Skeletal muscle tissue (tissue), 4 donors: Measurements from ENCODE around the gene CASP9. TPM values are rescaled to one million over a fixed set of nuclear protein-coding genes. Genes with fewer than 3 reads are reported as not detected.
"Not testable (repeated sequence)": the region's sequence is repeated elsewhere in the genome, so short reads cannot be mapped to it uniquely, and the experiment has no call there.

Experiments used
- H3K27ac ChIP-seq: one replicate; pipeline ENCODE4 v1.7.0; 2013; ENCODE audit warnings: mild to moderate bottlenecking, low read depth, low read length, inconsistent platforms
- H3K27me3 ChIP-seq, 3 donors: one replicate each; pipeline ENCODE4 v1.7.0; 2013; ENCODE audit warnings: low read length in 3 of 3; ENCODE audit not compliant: control insufficient read depth in 3 of 3, insufficient read depth in 3 of 3
- H3K36me3 ChIP-seq, 3 donors: one replicate each; pipeline ENCODE4 v1.7.0; 2013; ENCODE audit warnings: low read length in 3 of 3; ENCODE audit not compliant: control insufficient read depth in 3 of 3, insufficient read depth in 3 of 3
- H3K4me1 ChIP-seq, 3 donors: one replicate each; pipeline ENCODE4 v1.7.0; 2013; ENCODE audit warnings: low read length in 3 of 3, mild to moderate bottlenecking in 3 of 3; ENCODE audit not compliant: control insufficient read depth in 3 of 3, insufficient read depth in 3 of 3
- H3K4me3 ChIP-seq, 3 donors: one replicate each; pipeline ENCODE4 v1.7.0; 2013; ENCODE audit warnings: low read length in 3 of 3
- H3K9ac ChIP-seq, 3 donors: one replicate each; pipeline ENCODE4 v1.7.0; 2013; ENCODE audit warnings: low read length in 3 of 3, mild to moderate bottlenecking in 3 of 3, moderate library complexity in 2 of 3, low read depth in 1 of 3
- H3K9me3 ChIP-seq, 3 donors: one replicate each; pipeline ENCODE4 v1.7.0; 2013; ENCODE audit warnings: low read length in 3 of 3; ENCODE audit not compliant: control insufficient read depth in 3 of 3
- total RNA-seq: library from RNA; depleted of rRNA; stranded (reverse); fragments of >200 nt; gene quantifications from one replicate; pipeline ENCODE4 v1.2.3, GENCODE V29; 2014
- donor health status: Osteomylitis.

Gene CASP9
- total RNA-seq, 1 donor from 2014 or later: 9.9 TPM

- no peak overlapping the region for H3K9ac ChIP-seq
- H3K9me3 ChIP-seq: no peaks in the 10 kb centered on the region
- no peaks in the 10 kb centered on the region for H3K36me3 ChIP-seq
- no peak overlapping the region for H3K4me3 ChIP-seq
- H3K4me1 ChIP-seq: no peaks in the 10 kb centered on the region
- no peaks in the 10 kb centered on the region for H3K27me3 ChIP-seq
- no peak overlapping the region for H3K27ac ChIP-seq
Measured at GRCh38 chr1:15459771-15460707, 64.0 kb downstream of the CASP9 start.

GRCh38 chr1:15458388-15458787, 65.6 kb downstream of the CASP9 start:
- H3K4me1 ChIP-seq, H3K4me3 ChIP-seq, H3K36me3 ChIP-seq, H3K9me3 ChIP-seq, H3K27ac ChIP-seq, H3K27me3 ChIP-seq, H3K9ac ChIP-seq: not testable (repeated sequence)

- no peaks in the 10 kb centered on the region for H3K9me3 ChIP-seq
- H3K27ac ChIP-seq: no peak overlapping the region
- no peaks in the 10 kb centered on the region for H3K36me3 ChIP-seq
- H3K9ac ChIP-seq: no peak overlapping the region
- no peaks in the 10 kb centered on the region for H3K27me3 ChIP-seq
- H3K4me3 ChIP-seq: no peak overlapping the region
- no peaks in the 10 kb centered on the region for H3K4me1 ChIP-seq
Measured at GRCh38 chr1:15457585-15457984, 66.4 kb downstream of the CASP9 start.

- Histone ChIP-seq H3K9ac (no peak within 1 kb of the TSS), H3K4me1 (no peaks in the 10 kb centered on the region), H3K36me3 (no peaks in the 10 kb centered on the region), H3K27ac (no peak within 1 kb of the TSS), H3K27me3 (no peaks in the 10 kb centered on the region), H3K9me3 (no peaks in the 10 kb centered on the region), H3K4me3 (no peak within 1 kb of the TSS)
Measured at GRCh38 chr1:15456313-15456954, 67.6 kb downstream of the CASP9 start, which contains the start of gene CELA2A. CELA2A (plus strand) TSS chr1:15456732; CDS start chr1:15456754, 22 bp downstream.

- Histone ChIP-seq H3K27ac (no peak overlapping the region), H3K9ac (no peak overlapping the region), H3K36me3 (no peaks in the 10 kb centered on the region), H3K27me3 (no peaks in the 10 kb centered on the region), H3K4me3 (no peak overlapping the region), H3K4me1 (no peaks in the 10 kb centered on the region), H3K9me3 (peaks cover 0 to 2% (median 0%) of the 10 kb centered on the region in 3 donors)
Measured at GRCh38 chr1:15455522-15455921, 68.5 kb downstream of the CASP9 start.

- Histone ChIP-seq H3K27ac (no peak overlapping the region), H3K9ac (no peak overlapping the region), H3K27me3 (no peaks in the 10 kb centered on the region), H3K4me1 (no peaks in the 10 kb centered on the region), H3K9me3 (peaks cover 0 to 2% (median 0%) of the 10 kb centered on the region in 3 donors), H3K36me3 (no peaks in the 10 kb centered on the region), H3K4me3 (no peak overlapping the region)
Measured at GRCh38 chr1:15454256-15454655, 69.8 kb downstream of the CASP9 start.

- H3K9ac ChIP-seq: no peak overlapping the region
- H3K36me3 ChIP-seq: no peaks in the 10 kb centered on the region
- no peaks in the 10 kb centered on the region for H3K4me1 ChIP-seq
- no peak overlapping the region for H3K4me3 ChIP-seq
- peaks cover 0 to 2% (median 0%) of the 10 kb centered on the region in 3 donors for H3K9me3 ChIP-seq
- no peaks in the 10 kb centered on the region for H3K27me3 ChIP-seq
- no peak overlapping the region for H3K27ac ChIP-seq
Measured at GRCh38 chr1:15453734-15454133, 70.3 kb downstream of the CASP9 start.

- Histone ChIP-seq H3K36me3 (no peaks in the 10 kb centered on the region), H3K4me1 (no peaks in the 10 kb centered on the region), H3K27me3 (no peaks in the 10 kb centered on the region), H3K27ac (no peak overlapping the region), H3K4me3 (no peak overlapping the region), H3K9me3 (peaks cover 0 to 2% (median 0%) of the 10 kb centered on the region in 3 donors), H3K9ac (no peak overlapping the region)
Measured at GRCh38 chr1:15452866-15453571, 71.0 kb downstream of the CASP9 start.

- no peak overlapping the region for H3K9ac ChIP-seq
Measured at GRCh38 chr1:15452216-15452615, 71.8 kb downstream of the CASP9 start.

More at GRCh38 chr1:15452216-15452615, 71.8 kb downstream of the CASP9 start:
- Histone ChIP-seq H3K4me3 (no peak overlapping the region), H3K4me1 (no peaks in the 10 kb centered on the region), H3K36me3 (no peaks in the 10 kb centered on the region), H3K27me3 (peaks cover 0 to 7% (median 0%) of the 10 kb centered on the region in 3 donors), H3K9me3 (peaks cover 0 to 2% (median 0%) of the 10 kb centered on the region in 3 donors), H3K27ac (no peak overlapping the region)
